ENCODE data around the gene FERMT3. TPM values are rescaled to one million over a fixed set of nuclear protein-coding genes. Genes with fewer than 3 reads are reported as not detected.

The FERMT3 gene
- total and polyA plus RNA-seq, 4 donors: 3.4 to 47.2 (median 9.7) TPM

GRCh38 chr11:64201543-64201942 is 5.0 kb upstream of the FERMT3 start:
- WGBS: 68% methylated on average over 3 of the region's 3 CpGs
- Histone ChIP-seq H3K27me3 (ENCODE audit: control insufficient read depth in 4 of 4, insufficient read depth in 4 of 4, low read length in 3 of 4) (no peaks in the 10 kb centered on the region), H3K9ac (ENCODE audit: low read depth in 1 of 2, low read length in 2 of 2) (no peak overlapping the region), H3K4me3 (ENCODE audit: low read depth in 1 of 3, low read length in 3 of 3) (no peak overlapping the region), H3K9me3 (ENCODE audit: control insufficient read depth in 4 of 4, low read length in 3 of 4) (no peaks in the 10 kb centered on the region), H3K36me3 (ENCODE audit: control insufficient read depth in 4 of 4, insufficient read depth in 3 of 4, low read depth in 1 of 4, low read length in 3 of 4) (peaks cover 19 to 56% (median 49%) of the 10 kb centered on the region in 4 donors), H3K27ac (ENCODE audit: low read depth in 1 of 2, low read length in 2 of 2) (no peak overlapping the region), H3K4me1 (ENCODE audit: control insufficient read depth in 4 of 4, insufficient read depth in 4 of 4, low read length in 3 of 4) (peaks cover 0 to 11% (median 5%) of the 10 kb centered on the region in 4 donors)
- TF ChIP-seq MAX (IDR thresholded peaks at IDR 0.05) (no peak), RXRA (IDR thresholded peaks at IDR 0.05) (no peak), REST (IDR thresholded peaks at IDR 0.05) (no peak)
- DNase-seq (ENCODE audit: low spot score): no peak

GRCh38 chr11:64202992-64203391 is 3.5 kb upstream of the FERMT3 start:
- no peak for DNase-seq (ENCODE audit: low spot score)
- Histone ChIP-seq H3K27ac (ENCODE audit: low read depth in 1 of 2, low read length in 2 of 2) (no peak overlapping the region), H3K36me3 (ENCODE audit: control insufficient read depth in 4 of 4, insufficient read depth in 3 of 4, low read depth in 1 of 4, low read length in 3 of 4) (peaks cover 21 to 42% (median 35%) of the 10 kb centered on the region in 4 donors), H3K9me3 (ENCODE audit: control insufficient read depth in 4 of 4, low read length in 3 of 4) (no peaks in the 10 kb centered on the region), H3K27me3 (ENCODE audit: control insufficient read depth in 4 of 4, insufficient read depth in 4 of 4, low read length in 3 of 4) (no peaks in the 10 kb centered on the region), H3K4me1 (ENCODE audit: control insufficient read depth in 4 of 4, insufficient read depth in 4 of 4, low read length in 3 of 4) (peaks cover 0 to 12% (median 5%) of the 10 kb centered on the region in 4 donors), H3K9ac (ENCODE audit: low read depth in 1 of 2, low read length in 2 of 2) (no peak overlapping the region), H3K4me3 (ENCODE audit: low read depth in 1 of 3, low read length in 3 of 3) (no peak overlapping the region)
- TF ChIP-seq YY1 (IDR thresholded peaks at IDR 0.05) (no peak), CTCF (IDR thresholded peaks at IDR 0.05; ENCODE audit: low read depth, low read length, missing input control) (no peak), JUND (IDR thresholded peaks at IDR 0.05) (no peak), FOXA1 (IDR thresholded peaks at IDR 0.05) (no peak), ATF3 (IDR thresholded peaks at IDR 0.05) (no peak), SP1 (IDR thresholded peaks at IDR 0.05) (no peak), NR2F2 (IDR thresholded peaks at IDR 0.05) (no peak), MAX (IDR thresholded peaks at IDR 0.05) (no peak), ZBTB33 (IDR thresholded peaks at IDR 0.05) (no peak), EGR1 (IDR thresholded peaks at IDR 0.05; ENCODE audit: low read depth in 2 of 2) (no peak), GABPA (IDR thresholded peaks at IDR 0.05 in 1 of 2, conservative IDR thresholded peaks at IDR 0.05 in 1 of 2) (no peak), RXRA (IDR thresholded peaks at IDR 0.05) (no peak), TAF1 (conservative IDR thresholded peaks at IDR 0.05) (no peak), REST (IDR thresholded peaks at IDR 0.05) (no peak), FOXA2 (IDR thresholded peaks at IDR 0.05) (no peak), RAD21 (IDR thresholded peaks at IDR 0.05) (no peak), HNF4A (conservative IDR thresholded peaks at IDR 0.05) (no peak)
- WGBS: 96% methylated on average over 9 of the region's 9 CpGs
